ENCODE results near the gene MCTP2.

Gene MCTP2

GRCh38 chr15:94363382-94363781 lies 132.0 kb downstream of the MCTP2 start:
- no peak for DNase-seq

GRCh38 chr15:94366781-94367180 lies 135.4 kb downstream of the MCTP2 start:
- DNase-seq, result no peak

- DNase-seq, result no peak
Measured at GRCh38 chr15:94367726-94368535, 136.6 kb downstream of the MCTP2 start.

GRCh38 chr15:94370206-94370935 lies 139.0 kb downstream of the MCTP2 start:
- DNase-seq, result no peak

- DNase-seq, result no peak
Measured at GRCh38 chr15:94370936-94371285, 139.6 kb downstream of the MCTP2 start.

GRCh38 chr15:94372821-94373220 lies 141.5 kb downstream of the MCTP2 start:
- DNase-seq, result no peak

- DNase-seq, result no peak
Measured at GRCh38 chr15:94375997-94376396, 144.6 kb downstream of the MCTP2 start.

- no peak for DNase-seq
Measured at GRCh38 chr15:94379986-94380385, 148.6 kb downstream of the MCTP2 start.

GRCh38 chr15:94380798-94381197 lies 149.4 kb downstream of the MCTP2 start:
- DNase-seq, result no peak

GRCh38 chr15:94381384-94381783 lies 150.0 kb downstream of the MCTP2 start:
- DNase-seq, result no peak

GRCh38 chr15:94383041-94383440 lies 151.7 kb downstream of the MCTP2 start:
- no peak for DNase-seq

GRCh38 chr15:94383706-94384105 lies 152.3 kb downstream of the MCTP2 start:
- DNase-seq, result no peak

GRCh38 chr15:94385441-94385840 lies 154.1 kb downstream of the MCTP2 start:
- no peak for DNase-seq

GRCh38 chr15:94386351-94386750 lies 155.0 kb downstream of the MCTP2 start:
- no peak for DNase-seq

GRCh38 chr15:94387442-94387841 lies 156.1 kb downstream of the MCTP2 start:
- DNase-seq, result no peak

- DNase-seq, result no peak
Measured at GRCh38 chr15:94387849-94388441, 156.6 kb downstream of the MCTP2 start.

GRCh38 chr15:94395640-94396039 lies 164.3 kb downstream of the MCTP2 start:
- DNase-seq, result no peak

- no peak for DNase-seq
Measured at GRCh38 chr15:94397337-94397736, 166.0 kb downstream of the MCTP2 start.

- DNase-seq, result no peak
Measured at GRCh38 chr15:94398001-94398400, 166.6 kb downstream of the MCTP2 start.

GRCh38 chr15:94400526-94401298 lies 169.4 kb downstream of the MCTP2 start:
- no peak for DNase-seq

- DNase-seq, result no peak
Measured at GRCh38 chr15:94403331-94403730, 172.0 kb downstream of the MCTP2 start.

GRCh38 chr15:94404733-94405283 lies 173.4 kb downstream of the MCTP2 start:
- DNase-seq, result no peak

GRCh38 chr15:94411285-94411684 lies 179.9 kb downstream of the MCTP2 start:
- peak; percentile 73 for DNase-seq
